A549 (cell line): Measurements from ENCODE around the gene ATP5MK. TPM values are rescaled to one million over a fixed set of nuclear protein-coding genes. Genes with fewer than 3 reads are reported as not detected.

Experiments used
- ATAC-seq, 2 experiments: fragments of 200-7000 bp in 1 of 2; fragments of >200 bp in 1 of 2; cut with Nextera tagmentation in 1 of 2; cut with Tn5 transposase in 1 of 2; 3 replicates each; pipeline versions ENCODE4 v1.8.0 to v1.9.1; 2018 to 2020; ENCODE audit warnings: mild to moderate bottlenecking in 1 of 2, moderate library complexity in 1 of 2
- CTCF ChIA-PET: fragments of 300-600 bp; sonication (Branson Sonifier 250); formaldehyde crosslinking; extraction: SDS; loops from one replicate; lab custom pipeline; 2021; ENCODE audit warnings: antibody characterized with exemption, inconsistent platforms; lab: Yijun Ruan, JAX
- POLR2A ChIA-PET: fragments of 350-600 bp; formaldehyde crosslinking; extraction: SDS; loops from one replicate; lab custom pipeline; 2021; ENCODE audit warnings: antibody characterized with exemption, inconsistent platforms; lab: Yijun Ruan, JAX
- DNase-seq, 2 experiments: peaks; one replicate each; pipeline versions ENCODE4 v3.0.0 to v3.0.0-alpha.2; 2011 to 2016; ENCODE audit warnings: low read depth in 1 of 2, low spot score in 1 of 2
- FAIRE-seq: peaks from 2 replicates; lab custom pipeline; 2011; peaks lifted over from hg19 to GRCh38; lab: Jason Lieb, UNC
- H3K27ac ChIP-seq, 2 experiments: fragments of >200 bp; sonication (Bioruptor Twin); formaldehyde crosslinking; 3 replicates each; pipeline ENCODE4 v1.5.1; 2016 to 2017
- H3K4me1 ChIP-seq: fragments of >200 bp; sonication (Bioruptor Twin); formaldehyde crosslinking; 3 replicates; pipeline ENCODE4 v1.6.1; 2016
- H3K4me2 ChIP-seq: fragments of >200 bp; sonication (Bioruptor Twin); formaldehyde crosslinking; 3 replicates; pipeline ENCODE4 v1.6.1; 2016
- H3K4me3 ChIP-seq: fragments of >200 bp; sonication (Bioruptor Twin); formaldehyde crosslinking; 3 replicates; pipeline ENCODE4 v1.5.1; 2016
- H3K9me3 ChIP-seq: fragments of >200 bp; sonication (Bioruptor Twin); formaldehyde crosslinking; 3 replicates; pipeline ENCODE4 v1.6.1; 2016
- CBX8 ChIP-seq: fragments of 200-600 bp; sonication (generic); IDR thresholded peaks from 2 replicates; pipeline ENCODE4 v1.6.1; 2016
- CEBPB ChIP-seq, 2 experiments: fragments of >200 bp in 1 of 2; sonication (Bioruptor Twin) in 1 of 2; formaldehyde crosslinking in 1 of 2; IDR thresholded peaks; 2 replicates each; pipeline ENCODE4 v1.6.1; 2012 to 2016
- CHD2 ChIP-seq: fragments of 150-350 bp; IDR thresholded peaks from 2 replicates; pipeline ENCODE4 v1.6.1; 2014; ENCODE audit warnings: low read length; ENCODE audit not compliant: partially characterized antibody
- EHF ChIP-seq: fragments of 250-450 bp; sonication (Bioruptor Pico); IDR thresholded peaks from 2 replicates; pipeline ENCODE4 v1.5.0; 2020; ENCODE audit warnings: mild to moderate bottlenecking
- FOSB ChIP-seq: fragments of 250-450 bp; sonication (Bioruptor Pico); IDR thresholded peaks from 2 replicates; pipeline ENCODE4 v1.5.0; 2020; ENCODE audit warnings: mild to moderate bottlenecking, moderate library complexity
- FOXS1 ChIP-seq: fragments of 250-450 bp; sonication (Bioruptor Pico); IDR thresholded peaks from 2 replicates; pipeline ENCODE4 v1.5.0; 2020; ENCODE audit warnings: mild to moderate bottlenecking, moderate library complexity
- HOXB5 ChIP-seq: fragments of 250-450 bp; sonication (Bioruptor Pico); IDR thresholded peaks from 2 replicates; pipeline ENCODE4 v1.5.0; 2020; ENCODE audit warnings: mild to moderate bottlenecking, moderate library complexity
- NFE2L2 ChIP-seq: fragments of 150-350 bp; conservative IDR thresholded peaks from 2 replicates; pipeline ENCODE4 v1.6.1; 2014; ENCODE audit warnings: low read length
- NPAS2 ChIP-seq: fragments of 250-450 bp; sonication (Bioruptor Pico); IDR thresholded peaks from 2 replicates; pipeline ENCODE4 v1.8.0; 2022; ENCODE audit warnings: mild to moderate bottlenecking, moderate library complexity, borderline replicate concordance
- NR3C1 ChIP-seq: fragments of >200 bp; sonication (Bioruptor Twin); formaldehyde crosslinking; IDR thresholded peaks from 3 replicates; pipeline ENCODE4 v1.6.1; 2017
- PHF8 ChIP-seq: fragments of 200-600 bp; sonication (generic); IDR thresholded peaks from 2 replicates; pipeline ENCODE4 v1.6.1; 2016; ENCODE audit warnings: low read depth, mild to moderate bottlenecking, antibody characterized with exemption, moderate library complexity, borderline replicate concordance
- POLR2A ChIP-seq: IDR thresholded peaks from 2 replicates; pipeline ENCODE4 v1.6.1; 2012; ENCODE audit warnings: mild to moderate bottlenecking, low read length
- RAD21 ChIP-seq, 2 experiments: fragments of >200 bp in 1 of 2; sonication (Bioruptor Twin) in 1 of 2; formaldehyde crosslinking in 1 of 2; IDR thresholded peaks in 1 of 2; conservative IDR thresholded peaks in 1 of 2; 2 replicates in 1 of 2; 3 replicates in 1 of 2; pipeline ENCODE4 v1.6.1; 2012 to 2018; ENCODE audit warnings: inconsistent platforms in 1 of 2
- RARB ChIP-seq: fragments of 250-450 bp; sonication (Bioruptor Pico); IDR thresholded peaks from 2 replicates; pipeline ENCODE4 v1.8.0; 2021; ENCODE audit warnings: mild to moderate bottlenecking, moderate library complexity
- RFX5 ChIP-seq: fragments of 450-650 bp; IDR thresholded peaks from 2 replicates; pipeline ENCODE4 v1.7.1; 2014; ENCODE audit warnings: antibody characterized with exemption, mild to moderate bottlenecking, moderate library complexity
- SMC3 ChIP-seq: fragments of >200 bp; sonication (Bioruptor Twin); formaldehyde crosslinking; IDR thresholded peaks from 3 replicates; pipeline ENCODE4 v1.6.1; 2018; ENCODE audit warnings: inconsistent platforms
- ZC3H11A ChIP-seq: fragments of 450-650 bp; IDR thresholded peaks from 2 replicates; pipeline ENCODE4 v1.6.1; 2014; ENCODE audit warnings: antibody characterized with exemption, mild to moderate bottlenecking
- ZFP36 ChIP-seq: fragments of 450-650 bp; IDR thresholded peaks from 2 replicates; pipeline ENCODE4 v1.6.1; 2014; ENCODE audit warnings: borderline replicate concordance; ENCODE audit not compliant: partially characterized antibody
- ZSCAN20 ChIP-seq: fragments of 250-450 bp; sonication (Bioruptor Pico); IDR thresholded peaks from 2 replicates; pipeline ENCODE4 v1.8.0; 2022; ENCODE audit warnings: mild to moderate bottlenecking, moderate library complexity
- WGBS: methylation state at CpG from one replicate; pipeline ENCODE4 v1.1.6; 2017; ENCODE audit errors: missing lambda C conversion rate; 5-methylcytosine and 5-hydroxymethylcytosine counted together
- polyA plus RNA-seq, 4 experiments: library from polyadenylated mRNA; depleted of rRNA in 3 of 4; stranded (reverse); fragments of >200 nt; fragmentation: RNase III in 1 of 4; extraction: RNeasy Plus Mini Kit Qiagen cat#74134 plus additional on column Dnase treatment in 1 of 4; gene quantifications; 2 replicates in 3 of 4; 3 replicates in 1 of 4; pipeline ENCODE4 v1.2.3, GENCODE V29; 2011 to 2017
- TF ChIP-seq, protein P1 (sequence below): fragments of >200 bp; sonication (Bioruptor Twin); formaldehyde crosslinking; IDR thresholded peaks from 3 replicates; pipeline ENCODE4 v1.5.1; 2016
- TF ChIP-seq, protein P2 (sequence below): IDR thresholded peaks from 2 replicates; pipeline ENCODE4 v1.6.1; 2012; ENCODE audit warnings: low read depth, borderline replicate concordance
- TF ChIP-seq, protein P3 (sequence below): IDR thresholded peaks from 2 replicates; pipeline ENCODE4 v1.6.1; 2012

Gene ATP5MK
- polyA plus RNA-seq, 2 of the 4 experiments (the other 2 are of a cell fraction): 492 to 682 TPM

DNA sequence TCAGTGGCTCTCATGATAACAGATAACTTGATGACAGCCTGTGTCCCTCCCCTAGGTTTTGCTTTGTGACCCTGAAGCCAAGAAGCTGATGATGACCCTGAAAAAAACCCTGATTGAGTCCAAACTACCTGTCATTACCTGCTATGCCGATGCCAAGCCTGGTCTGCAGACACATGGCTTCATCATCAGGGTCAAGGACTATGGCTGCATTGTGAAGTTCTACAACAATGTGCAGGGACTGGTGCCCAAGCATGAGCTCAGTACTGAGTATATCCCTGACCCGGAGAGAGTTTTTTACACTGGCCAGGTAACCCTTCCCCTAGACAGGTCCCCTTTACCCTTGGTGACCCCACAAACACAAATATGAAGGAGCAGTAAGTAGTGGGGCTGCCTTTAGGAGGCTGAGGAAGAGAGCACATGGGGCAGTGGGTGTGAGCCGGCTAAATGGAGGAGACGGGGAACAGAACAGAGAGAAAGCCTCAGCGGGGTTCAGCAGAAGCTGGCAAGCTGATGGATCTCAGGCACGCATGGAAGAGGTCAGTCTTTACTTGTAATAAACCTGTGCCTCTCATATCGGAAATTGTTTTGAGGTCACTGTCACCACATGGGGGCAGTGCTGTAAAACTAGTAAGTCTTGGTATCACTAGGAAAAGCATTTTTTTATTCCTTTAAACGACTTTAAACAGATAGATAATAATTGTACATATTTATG is 20.3 kb upstream of the ATP5MK start:
- peak; percentile 78 to 85; a peak in 4 of 6 replicates for ATAC-seq
- no peaks in the 10 kb centered on the region for H3K9me3 ChIP-seq
- POLR2A ChIA-PET: no interaction called here
- 54% methylated on average over 8 of the region's 8 CpGs for WGBS
- no peak for TF ChIP-seq CEBPB (IDR thresholded peaks at IDR 0.05)
- no peak for TF ChIP-seq FOSB
- no peak for TF ChIP-seq FOXS1 (CRISPR knock-in tag)
- peak; percentile 64 to 70 for TF ChIP-seq RAD21 (conservative IDR thresholded peaks at IDR 0.05 in 1 of 2, IDR thresholded peaks at IDR 0.05 in 1 of 2)
- no peak for TF ChIP-seq CBX8
- no peak for TF ChIP-seq POLR2A
- peak; percentile 67 for TF ChIP-seq SMC3
- TF ChIP-seq CHD2: no peak
- no peak for TF ChIP-seq NR3C1
- no peak for TF ChIP-seq PHF8
- TF ChIP-seq, protein P1, sequence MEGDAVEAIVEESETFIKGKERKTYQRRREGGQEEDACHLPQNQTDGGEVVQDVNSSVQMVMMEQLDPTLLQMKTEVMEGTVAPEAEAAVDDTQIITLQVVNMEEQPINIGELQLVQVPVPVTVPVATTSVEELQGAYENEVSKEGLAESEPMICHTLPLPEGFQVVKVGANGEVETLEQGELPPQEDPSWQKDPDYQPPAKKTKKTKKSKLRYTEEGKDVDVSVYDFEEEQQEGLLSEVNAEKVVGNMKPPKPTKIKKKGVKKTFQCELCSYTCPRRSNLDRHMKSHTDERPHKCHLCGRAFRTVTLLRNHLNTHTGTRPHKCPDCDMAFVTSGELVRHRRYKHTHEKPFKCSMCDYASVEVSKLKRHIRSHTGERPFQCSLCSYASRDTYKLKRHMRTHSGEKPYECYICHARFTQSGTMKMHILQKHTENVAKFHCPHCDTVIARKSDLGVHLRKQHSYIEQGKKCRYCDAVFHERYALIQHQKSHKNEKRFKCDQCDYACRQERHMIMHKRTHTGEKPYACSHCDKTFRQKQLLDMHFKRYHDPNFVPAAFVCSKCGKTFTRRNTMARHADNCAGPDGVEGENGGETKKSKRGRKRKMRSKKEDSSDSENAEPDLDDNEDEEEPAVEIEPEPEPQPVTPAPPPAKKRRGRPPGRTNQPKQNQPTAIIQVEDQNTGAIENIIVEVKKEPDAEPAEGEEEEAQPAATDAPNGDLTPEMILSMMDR: peak; percentile 74
- TF ChIP-seq ZFP36: no peak
- TF ChIP-seq, protein P2, sequence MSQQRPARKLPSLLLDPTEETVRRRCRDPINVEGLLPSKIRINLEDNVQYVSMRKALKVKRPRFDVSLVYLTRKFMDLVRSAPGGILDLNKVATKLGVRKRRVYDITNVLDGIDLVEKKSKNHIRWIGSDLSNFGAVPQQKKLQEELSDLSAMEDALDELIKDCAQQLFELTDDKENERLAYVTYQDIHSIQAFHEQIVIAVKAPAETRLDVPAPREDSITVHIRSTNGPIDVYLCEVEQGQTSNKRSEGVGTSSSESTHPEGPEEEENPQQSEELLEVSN: no peak
- H3K4me3 ChIP-seq: no peak overlapping the region
- CTCF ChIA-PET: interaction anchor here (0.7 to 5.5 kb wide), 55 partner anchors 9 to 273 kb away, joined by 3 to 37 read pairs (median 4); partner anchors contain the start of genes ATP5MK, CALHM1, CALHM3 and NEURL1
- peak; percentile 44 to 70 for DNase-seq
- no peak overlapping the region for H3K27ac ChIP-seq
- H3K4me2 ChIP-seq: no peak overlapping the region
- H3K4me1 ChIP-seq: no peaks in the 10 kb centered on the region
- no peak for FAIRE-seq

DNA sequence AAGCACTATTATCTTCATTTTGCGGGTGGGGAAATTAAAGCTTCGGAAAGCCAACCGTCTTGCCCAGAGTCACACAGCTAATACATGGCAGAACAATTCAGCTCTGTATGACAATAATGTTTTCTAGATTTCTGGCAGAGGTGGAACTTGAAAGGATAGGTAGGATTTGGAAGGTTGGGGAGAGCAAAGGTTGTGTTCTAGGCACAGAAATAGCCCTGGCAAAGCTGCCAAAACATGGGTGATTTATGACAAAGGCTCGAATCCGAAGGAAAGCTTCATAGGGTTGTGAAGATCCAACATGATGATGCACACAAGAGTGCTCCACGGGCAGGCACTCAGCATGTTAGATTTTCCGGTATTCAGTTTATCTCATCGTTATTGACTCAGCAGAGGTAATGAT is 19.3 kb upstream of the ATP5MK start:
- Histone ChIP-seq H3K4me1 (no peaks in the 10 kb centered on the region), H3K4me2 (no peak overlapping the region), H3K9me3 (no peaks in the 10 kb centered on the region), H3K4me3 (no peak overlapping the region), H3K27ac (no peak overlapping the region)
- TF ChIP-seq ZC3H11A: no peak
- CTCF ChIA-PET: interaction anchor here (1.0 to 4.8 kb wide), 26 partner anchors 8 to 198 kb away, joined by 3 to 37 read pairs (median 5); partner anchors contain the start of genes ATP5MK and PDCD11
- WGBS: 85% methylated on average over 8 of the region's 8 CpGs
- ATAC-seq (no peak), DNase-seq (no peak), FAIRE-seq (no peak)
- POLR2A ChIA-PET: no interaction called here

DNA sequence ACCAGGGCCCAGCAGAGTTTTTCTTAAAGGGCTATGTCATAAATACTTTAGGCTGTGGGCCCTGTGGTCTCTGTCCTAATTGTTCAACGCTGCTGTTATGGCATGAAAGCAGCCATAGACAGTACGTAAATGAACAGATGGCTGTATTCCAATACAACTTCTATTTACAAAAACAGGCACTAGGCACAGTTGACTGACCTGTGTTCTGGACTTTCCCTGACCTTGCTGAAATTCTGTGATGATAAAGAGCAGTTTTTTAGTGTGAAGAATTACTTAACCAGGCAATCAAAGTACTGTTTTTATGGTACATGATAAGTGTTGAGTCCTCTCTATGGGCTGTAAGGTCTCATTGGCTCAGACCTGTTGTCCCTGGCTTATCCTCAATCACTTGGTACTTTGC is 17.3 kb upstream of the ATP5MK start:
- CTCF ChIA-PET: interaction anchor here (0.6 to 4.8 kb wide), 5 partner anchors 12 to 476 kb away, joined by 3 to 37 read pairs (median 3); no protein-coding TSS in a partner anchor
- no peak for ATAC-seq
- no peak for TF ChIP-seq FOXS1 (CRISPR knock-in tag)
- TF ChIP-seq RFX5: no peak
- TF ChIP-seq RARB (CRISPR knock-in tag): no peak
- TF ChIP-seq EHF (CRISPR knock-in tag): no peak
- TF ChIP-seq, protein P3, sequence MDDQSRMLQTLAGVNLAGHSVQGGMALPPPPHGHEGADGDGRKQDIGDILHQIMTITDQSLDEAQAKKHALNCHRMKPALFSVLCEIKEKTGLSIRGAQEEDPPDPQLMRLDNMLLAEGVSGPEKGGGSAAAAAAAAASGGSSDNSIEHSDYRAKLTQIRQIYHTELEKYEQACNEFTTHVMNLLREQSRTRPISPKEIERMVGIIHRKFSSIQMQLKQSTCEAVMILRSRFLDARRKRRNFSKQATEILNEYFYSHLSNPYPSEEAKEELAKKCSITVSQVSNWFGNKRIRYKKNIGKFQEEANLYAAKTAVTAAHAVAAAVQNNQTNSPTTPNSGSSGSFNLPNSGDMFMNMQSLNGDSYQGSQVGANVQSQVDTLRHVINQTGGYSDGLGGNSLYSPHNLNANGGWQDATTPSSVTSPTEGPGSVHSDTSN: no peak
- TF ChIP-seq NFE2L2: no peak
- TF ChIP-seq ZSCAN20 (CRISPR knock-in tag): no peak
- no peak for TF ChIP-seq NPAS2 (CRISPR knock-in tag)
- TF ChIP-seq HOXB5: no peak
- TF ChIP-seq, all 56 proteins: peak for 0
- no peak for DNase-seq
- no peak for FAIRE-seq
- Histone ChIP-seq H3K4me1 (no peaks in the 10 kb centered on the region), H3K9me3 (no peaks in the 10 kb centered on the region), H3K4me2 (no peak overlapping the region), H3K4me3 (no peak overlapping the region), H3K27ac (no peak overlapping the region)
- POLR2A ChIA-PET: no interaction called here
- 89% methylated on average over 2 of the region's 2 CpGs for WGBS
